ENCODE results near the gene NIT1. TPM values are rescaled to one million over a fixed set of nuclear protein-coding genes. Genes with fewer than 3 reads are reported as not detected.

The NIT1 gene
- total and polyA plus RNA-seq, 10 of the 15 experiments (the other 5 are each of a cell fraction or from before 2014, with no cell fraction given), result 19.2 to 54.4 (median 28.3) TPM

DNA sequence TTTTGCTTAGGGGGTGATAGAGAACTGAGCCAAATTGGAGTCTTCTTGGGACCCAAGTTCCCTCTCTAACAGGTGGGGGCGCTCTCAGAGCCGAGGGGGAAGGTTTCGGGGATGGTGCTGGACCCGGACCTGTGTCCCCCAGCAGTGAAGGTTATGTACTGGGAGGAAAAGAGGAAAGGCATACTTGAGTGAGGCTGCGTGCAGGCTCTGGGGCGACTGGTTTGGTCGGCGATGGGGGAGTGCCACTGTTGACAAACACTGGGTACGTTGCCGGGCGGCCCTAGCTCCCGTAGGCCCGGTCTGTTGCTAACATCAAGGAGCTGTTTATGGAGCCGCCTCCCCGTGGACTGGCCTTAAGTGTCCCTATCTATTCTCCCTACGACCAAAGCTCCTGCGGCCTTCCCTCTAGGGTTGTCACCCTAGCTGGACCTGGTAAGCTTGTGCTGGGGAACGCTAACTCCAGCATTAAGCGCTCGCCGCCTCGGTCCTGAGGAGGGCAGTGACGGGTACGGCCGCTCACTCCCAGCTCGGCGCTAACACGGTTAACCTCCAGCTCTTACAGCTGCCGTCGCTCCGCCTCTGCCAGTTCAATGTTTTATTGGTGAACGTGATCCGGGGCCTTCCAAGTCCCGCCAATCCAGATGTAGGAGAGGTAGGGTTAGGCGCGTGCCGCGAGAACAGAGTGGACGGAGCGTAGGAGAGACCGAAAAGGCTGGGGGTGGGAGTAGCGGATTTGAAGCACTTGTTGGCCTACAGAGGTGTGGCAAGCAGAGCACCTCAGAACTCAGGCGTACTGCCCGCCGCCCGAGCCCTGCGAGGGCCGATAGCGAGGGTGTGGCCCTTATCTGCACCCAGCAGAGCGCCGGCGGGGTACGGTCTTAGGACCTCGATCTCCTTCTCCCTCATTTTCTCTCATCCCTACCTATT, 48.1 kb downstream of the NIT1 start, which contains the start of gene PPOX (continued):
- TF ChIP-seq, protein P1, sequence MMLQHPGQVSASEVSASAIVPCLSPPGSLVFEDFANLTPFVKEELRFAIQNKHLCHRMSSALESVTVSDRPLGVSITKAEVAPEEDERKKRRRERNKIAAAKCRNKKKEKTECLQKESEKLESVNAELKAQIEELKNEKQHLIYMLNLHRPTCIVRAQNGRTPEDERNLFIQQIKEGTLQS (IDR thresholded peaks at IDR 0.05; ENCODE audit: borderline replicate concordance, extremely low read depth, low read depth, low read length), result no peak
- TF ChIP-seq, protein P2, sequence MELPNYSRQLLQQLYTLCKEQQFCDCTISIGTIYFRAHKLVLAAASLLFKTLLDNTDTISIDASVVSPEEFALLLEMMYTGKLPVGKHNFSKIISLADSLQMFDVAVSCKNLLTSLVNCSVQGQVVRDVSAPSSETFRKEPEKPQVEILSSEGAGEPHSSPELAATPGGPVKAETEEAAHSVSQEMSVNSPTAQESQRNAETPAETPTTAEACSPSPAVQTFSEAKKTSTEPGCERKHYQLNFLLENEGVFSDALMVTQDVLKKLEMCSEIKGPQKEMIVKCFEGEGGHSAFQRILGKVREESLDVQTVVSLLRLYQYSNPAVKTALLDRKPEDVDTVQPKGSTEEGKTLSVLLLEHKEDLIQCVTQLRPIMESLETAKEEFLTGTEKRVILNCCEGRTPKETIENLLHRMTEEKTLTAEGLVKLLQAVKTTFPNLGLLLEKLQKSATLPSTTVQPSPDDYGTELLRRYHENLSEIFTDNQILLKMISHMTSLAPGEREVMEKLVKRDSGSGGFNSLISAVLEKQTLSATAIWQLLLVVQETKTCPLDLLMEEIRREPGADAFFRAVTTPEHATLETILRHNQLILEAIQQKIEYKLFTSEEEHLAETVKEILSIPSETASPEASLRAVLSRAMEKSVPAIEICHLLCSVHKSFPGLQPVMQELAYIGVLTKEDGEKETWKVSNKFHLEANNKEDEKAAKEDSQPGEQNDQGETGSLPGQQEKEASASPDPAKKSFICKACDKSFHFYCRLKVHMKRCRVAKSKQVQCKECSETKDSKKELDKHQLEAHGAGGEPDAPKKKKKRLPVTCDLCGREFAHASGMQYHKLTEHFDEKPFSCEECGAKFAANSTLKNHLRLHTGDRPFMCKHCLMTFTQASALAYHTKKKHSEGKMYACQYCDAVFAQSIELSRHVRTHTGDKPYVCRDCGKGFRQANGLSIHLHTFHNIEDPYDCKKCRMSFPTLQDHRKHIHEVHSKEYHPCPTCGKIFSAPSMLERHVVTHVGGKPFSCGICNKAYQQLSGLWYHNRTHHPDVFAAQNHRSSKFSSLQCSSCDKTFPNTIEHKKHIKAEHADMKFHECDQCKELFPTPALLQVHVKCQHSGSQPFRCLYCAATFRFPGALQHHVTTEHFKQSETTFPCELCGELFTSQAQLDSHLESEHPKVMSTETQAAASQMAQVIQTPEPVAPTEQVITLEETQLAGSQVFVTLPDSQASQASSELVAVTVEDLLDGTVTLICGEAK (IDR thresholded peaks at IDR 0.05; ENCODE audit: borderline replicate concordance), result no peak; the same call in 1 of the 2 replicates
- TF ChIP-seq ZNF622 (IDR thresholded peaks at IDR 0.05) (no peak), CHD2 (IDR thresholded peaks at IDR 0.05; ENCODE audit: borderline replicate concordance, low read depth, low read length) (peak; percentile 98), CREB1 (IDR thresholded peaks at IDR 0.05; ENCODE audit: low read depth) (peak; percentile 73), GATAD2B (conservative IDR thresholded peaks at IDR 0.05; ENCODE audit: low read depth) (peak; percentile 64; the same call in 1 of the 2 replicates), POLR2AphosphoS2 (IDR thresholded peaks at IDR 0.05; ENCODE audit: low read depth, low read length) (peak; percentile 91), SRF (IDR thresholded peaks at IDR 0.05; ENCODE audit: low read depth in 2 of 2, low read length in 2 of 2) (no peak), EP300 (IDR thresholded peaks at IDR 0.05; ENCODE audit: borderline replicate concordance in 1 of 2, control insufficient read depth in 1 of 2, low read depth in 2 of 2, low read length in 2 of 2) (no peak; a peak in 1 of 4 replicates), TBL1XR1 (IDR thresholded peaks at IDR 0.05; ENCODE audit: low read depth, low read length) (0 out of 2 replicates have a peak, but pooled peaks have one; percentile 35), HDGF (IDR thresholded peaks at IDR 0.05) (no peak; the same call in 1 of the 2 replicates), NFIC (IDR thresholded peaks at IDR 0.05; ENCODE audit: low read depth, low read length) (no peak), ZZZ3 (IDR thresholded peaks at IDR 0.05; ENCODE audit: control insufficient read depth, insufficient read length, low read depth) (no peak), STAT3 (IDR thresholded peaks at IDR 0.05; ENCODE audit: low read depth, low read length) (no peak), SMAD1 (IDR thresholded peaks at IDR 0.05; ENCODE audit: low read depth, partially characterized antibody) (no peak), PML (IDR thresholded peaks at IDR 0.05; ENCODE audit: low read length) (peak; percentile 91), YY1 (IDR thresholded peaks at IDR 0.05; ENCODE audit: low read depth, low read length) (peak; percentile 70)
- TF ChIP-seq, protein P3, sequence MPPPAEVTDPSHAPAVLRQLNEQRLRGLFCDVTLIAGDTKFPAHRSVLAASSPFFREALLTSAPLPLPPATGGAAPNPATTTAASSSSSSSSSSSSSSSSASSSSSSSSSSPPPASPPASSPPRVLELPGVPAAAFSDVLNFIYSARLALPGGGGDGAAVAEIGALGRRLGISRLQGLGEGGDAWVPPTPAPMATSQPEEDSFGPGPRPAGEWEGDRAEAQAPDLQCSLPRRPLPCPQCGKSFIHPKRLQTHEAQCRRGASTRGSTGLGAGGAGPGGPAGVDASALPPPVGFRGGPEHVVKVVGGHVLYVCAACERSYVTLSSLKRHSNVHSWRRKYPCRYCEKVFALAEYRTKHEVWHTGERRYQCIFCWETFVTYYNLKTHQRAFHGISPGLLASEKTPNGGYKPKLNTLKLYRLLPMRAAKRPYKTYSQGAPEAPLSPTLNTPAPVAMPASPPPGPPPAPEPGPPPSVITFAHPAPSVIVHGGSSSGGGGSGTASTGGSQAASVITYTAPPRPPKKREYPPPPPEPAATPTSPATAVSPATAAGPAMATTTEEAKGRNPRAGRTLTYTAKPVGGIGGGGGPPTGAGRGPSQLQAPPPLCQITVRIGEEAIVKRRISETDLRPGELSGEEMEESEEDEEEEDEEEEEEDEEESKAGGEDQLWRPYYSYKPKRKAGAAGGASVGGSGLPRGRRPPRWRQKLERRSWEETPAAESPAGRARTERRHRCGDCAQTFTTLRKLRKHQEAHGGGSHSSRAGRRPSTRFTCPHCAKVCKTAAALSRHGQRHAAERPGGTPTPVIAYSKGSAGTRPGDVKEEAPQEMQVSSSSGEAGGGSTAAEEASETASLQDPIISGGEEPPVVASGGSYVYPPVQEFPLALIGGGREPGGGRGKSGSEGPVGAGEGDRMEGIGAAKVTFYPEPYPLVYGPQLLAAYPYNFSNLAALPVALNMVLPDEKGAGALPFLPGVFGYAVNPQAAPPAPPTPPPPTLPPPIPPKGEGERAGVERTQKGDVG (CRISPR knock-in tag; IDR thresholded peaks at IDR 0.05), result no peak
- TF ChIP-seq, protein P4, sequence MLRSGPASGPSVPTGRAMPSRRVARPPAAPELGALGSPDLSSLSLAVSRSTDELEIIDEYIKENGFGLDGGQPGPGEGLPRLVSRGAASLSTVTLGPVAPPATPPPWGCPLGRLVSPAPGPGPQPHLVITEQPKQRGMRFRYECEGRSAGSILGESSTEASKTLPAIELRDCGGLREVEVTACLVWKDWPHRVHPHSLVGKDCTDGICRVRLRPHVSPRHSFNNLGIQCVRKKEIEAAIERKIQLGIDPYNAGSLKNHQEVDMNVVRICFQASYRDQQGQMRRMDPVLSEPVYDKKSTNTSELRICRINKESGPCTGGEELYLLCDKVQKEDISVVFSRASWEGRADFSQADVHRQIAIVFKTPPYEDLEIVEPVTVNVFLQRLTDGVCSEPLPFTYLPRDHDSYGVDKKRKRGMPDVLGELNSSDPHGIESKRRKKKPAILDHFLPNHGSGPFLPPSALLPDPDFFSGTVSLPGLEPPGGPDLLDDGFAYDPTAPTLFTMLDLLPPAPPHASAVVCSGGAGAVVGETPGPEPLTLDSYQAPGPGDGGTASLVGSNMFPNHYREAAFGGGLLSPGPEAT (IDR thresholded peaks at IDR 0.05; ENCODE audit: low read depth), result peak; percentile 99

Measured in GM12878 (cell line).